NCI-H2081 (cell line): ENCODE measurements around the gene ZC3H7A.
"Not testable (repeated sequence)": the region's sequence is repeated elsewhere in the genome, so short reads cannot be mapped to it uniquely, and the experiment has no call there.

Experiments used
- DNase-seq, 2 experiments: peaks; one replicate each; lab custom pipeline; 2025; lab: John Stamatoyannopoulos, UW

The ZC3H7A gene

GRCh38 chr16:11801481-11802021, 4.5 kb upstream of the ZC3H7A start:
- DNase-seq: no peak

GRCh38 chr16:11800382-11800718, 3.3 kb upstream of the ZC3H7A start:
- no peak for DNase-seq

- DNase-seq: no peak
Measured at GRCh38 chr16:11799509-11800381, 2.7 kb upstream of the ZC3H7A start.

GRCh38 chr16:11799017-11799381, 1.9 kb upstream of the ZC3H7A start:
- DNase-seq: no peak

GRCh38 chr16:11797957-11798299, 870 bp upstream of the ZC3H7A start:
- peak in 1 of 2 experiments; percentile 30 for DNase-seq

GRCh38 chr16:11796227-11797165, 562 bp downstream of the ZC3H7A start:
- DNase-seq: peak; percentile 11 to 14

GRCh38 chr16:11795887-11796226, 1.2 kb downstream of the ZC3H7A start:
- DNase-seq: no peak

- no peak for DNase-seq
Measured at GRCh38 chr16:11794996-11795886, 1.8 kb downstream of the ZC3H7A start.

GRCh38 chr16:11794447-11794846, 2.6 kb downstream of the ZC3H7A start:
- no peak for DNase-seq

- DNase-seq: no peak
Measured at GRCh38 chr16:11793840-11794239, 3.2 kb downstream of the ZC3H7A start.

GRCh38 chr16:11792410-11793241, 4.4 kb downstream of the ZC3H7A start:
- peak; percentile 90 to 98 for DNase-seq

GRCh38 chr16:11791144-11791828, 5.8 kb downstream of the ZC3H7A start:
- DNase-seq: no peak

GRCh38 chr16:11788914-11789313, 8.1 kb downstream of the ZC3H7A start:
- no peak for DNase-seq

- DNase-seq: not testable (repeated sequence)
Measured at GRCh38 chr16:11784980-11785599, 12.0 kb downstream of the ZC3H7A start.

GRCh38 chr16:11784381-11784780, 12.7 kb downstream of the ZC3H7A start:
- DNase-seq: not testable (repeated sequence)

- DNase-seq: no peak
Measured at GRCh38 chr16:11784038-11784369, 13.1 kb downstream of the ZC3H7A start.

GRCh38 chr16:11783319-11784037, 13.6 kb downstream of the ZC3H7A start:
- DNase-seq: no peak

GRCh38 chr16:11781773-11782172, 15.3 kb downstream of the ZC3H7A start:
- DNase-seq: peak in 1 of 2 experiments; percentile 7

- DNase-seq: no peak
Measured at GRCh38 chr16:11780991-11781680, 15.9 kb downstream of the ZC3H7A start.
